ENCODE results near the gene ABI1.

- TF ChIP-seq CTCF (conservative IDR thresholded peaks at IDR 0.05; ENCODE audit: low read length) (no peak), EZH2phosphoT487 (IDR thresholded peaks at IDR 0.05; ENCODE audit: borderline replicate concordance, low read depth, low read length) (no peak)
Measured at GRCh38 chr10:26730552-26730951, 130.2 kb downstream of the ABI1 start.

Measured in OCI-LY7 (cell line).